Effector CD8-positive, alpha-beta T cell (primary cell): Measurements from ENCODE around the gene DNER.
"Not testable (repeated sequence)": the region's sequence is repeated elsewhere in the genome, so short reads cannot be mapped to it uniquely, and the experiment has no call there.

Experiments
- DNase-seq: peaks from one replicate; lab custom pipeline; 2025; lab: John Stamatoyannopoulos, UW

Gene DNER

GRCh38 chr2:229392196-229392595 lies 322.2 kb downstream of the DNER start:
- DNase-seq, result no peak

- DNase-seq, result no peak
Observed at GRCh38 chr2:229388731-229389130, 325.6 kb downstream of the DNER start.

- DNase-seq, result no peak
Observed at GRCh38 chr2:229387866-229388265, 326.5 kb downstream of the DNER start.

- DNase-seq, result no peak
Observed at GRCh38 chr2:229380101-229380625, 334.2 kb downstream of the DNER start.

GRCh38 chr2:229378386-229378785 lies 336.0 kb downstream of the DNER start:
- DNase-seq, result no peak

- DNase-seq, result no peak
Observed at GRCh38 chr2:229376866-229377265, 337.5 kb downstream of the DNER start.

GRCh38 chr2:229375251-229375650 lies 339.1 kb downstream of the DNER start:
- DNase-seq, result no peak

- not testable (repeated sequence) for DNase-seq
Observed at GRCh38 chr2:229373311-229373710, 341.0 kb downstream of the DNER start.

GRCh38 chr2:229372207-229372606 lies 342.1 kb downstream of the DNER start:
- DNase-seq, result no peak

GRCh38 chr2:229371086-229371485 lies 343.3 kb downstream of the DNER start:
- DNase-seq, result no peak

- DNase-seq, result no peak
Observed at GRCh38 chr2:229370509-229370908, 343.8 kb downstream of the DNER start.

- no peak for DNase-seq
Observed at GRCh38 chr2:229363185-229363814, 351.1 kb downstream of the DNER start.

GRCh38 chr2:229350883-229351282 lies 363.5 kb downstream of the DNER start:
- DNase-seq, result no peak

- no peak for DNase-seq
Observed at GRCh38 chr2:229350117-229350805, 364.1 kb downstream of the DNER start.

GRCh38 chr2:229348128-229348527 lies 366.2 kb downstream of the DNER start:
- DNase-seq, result no peak

GRCh38 chr2:229346816-229347540 lies 367.4 kb downstream of the DNER start:
- no peak for DNase-seq

- no peak for DNase-seq
Observed at GRCh38 chr2:229344955-229345354, 369.4 kb downstream of the DNER start.

GRCh38 chr2:229344151-229344551 lies 370.2 kb downstream of the DNER start:
- no peak for DNase-seq

- DNase-seq, result no peak
Observed at GRCh38 chr2:229343661-229344060, 370.7 kb downstream of the DNER start.

- DNase-seq, result no peak
Observed at GRCh38 chr2:229342376-229342775, 372.0 kb downstream of the DNER start.

- no peak for DNase-seq
Observed at GRCh38 chr2:229340086-229340760, 374.1 kb downstream of the DNER start.

- no peak for DNase-seq
Observed at GRCh38 chr2:229339618-229340017, 374.7 kb downstream of the DNER start.
